Tibial nerve (tissue), 4 donors: ENCODE data around the gene NLRP7.

Source experiments
- CTCF ChIP-seq, 5 experiments: fragments of 200-600 bp in 3 of 5; fragments of 450-650 bp in 2 of 5; sonication (generic) in 3 of 5; IDR thresholded peaks; one replicate each; pipeline ENCODE4 v1.5.1; 2016 to 2019; ENCODE audit warnings: antibody characterized with exemption in 5 of 5, mild to moderate bottlenecking in 3 of 5, moderate library complexity in 2 of 5
- EP300 ChIP-seq, 2 donors: sonication (generic); formaldehyde crosslinking; IDR thresholded peaks; one replicate each; pipeline ENCODE4 v1.6.1; 2017; ENCODE audit warnings: antibody characterized with exemption in 2 of 2, mild to moderate bottlenecking in 1 of 2
- POLR2A ChIP-seq, 2 donors: fragments of 450-650 bp; IDR thresholded peaks; one replicate each; pipeline ENCODE4 v1.6.1; 2017; ENCODE audit warnings: antibody characterized with exemption in 2 of 2, mild to moderate bottlenecking in 2 of 2, moderate library complexity in 2 of 2

GRCh38 chr19:54881884-54882283, 65.4 kb downstream of the NLRP7 start:
- TF ChIP-seq CTCF (IDR thresholded peaks at IDR 0.05), result no peak
- no peak for TF ChIP-seq POLR2A (IDR thresholded peaks at IDR 0.05)
- TF ChIP-seq EP300 (IDR thresholded peaks at IDR 0.05), result no peak
